Loucy (cell line): ENCODE results near the gene WDR37.

Source experiments
- CTCF ChIP-seq: fragments of 200-600 bp; sonication (generic); conservative IDR thresholded peaks from 2 replicates; pipeline ENCODE4 v1.5.1; 2014; ENCODE audit warnings: mild to moderate bottlenecking, antibody characterized with exemption, low read length
- EZH2phosphoT487 ChIP-seq: fragments of 200-600 bp; IDR thresholded peaks from 2 replicates; pipeline ENCODE4 v1.6.1; 2018; ENCODE audit warnings: antibody characterized with exemption, mild to moderate bottlenecking, moderate library complexity, borderline replicate concordance

- TF ChIP-seq CTCF (no peak), EZH2phosphoT487 (no peak)
These were observed 45.8 kb downstream of the WDR37 start for GRCh38 chr10:1101946-1102345.
